Measurements from ENCODE around the gene HOXA6. TPM values are rescaled to one million over a fixed set of nuclear protein-coding genes. Genes with fewer than 3 reads are reported as not detected.

Gene HOXA6
- total RNA-seq, 1 experiment from 2014 or later = 0.65 TPM

DNA sequence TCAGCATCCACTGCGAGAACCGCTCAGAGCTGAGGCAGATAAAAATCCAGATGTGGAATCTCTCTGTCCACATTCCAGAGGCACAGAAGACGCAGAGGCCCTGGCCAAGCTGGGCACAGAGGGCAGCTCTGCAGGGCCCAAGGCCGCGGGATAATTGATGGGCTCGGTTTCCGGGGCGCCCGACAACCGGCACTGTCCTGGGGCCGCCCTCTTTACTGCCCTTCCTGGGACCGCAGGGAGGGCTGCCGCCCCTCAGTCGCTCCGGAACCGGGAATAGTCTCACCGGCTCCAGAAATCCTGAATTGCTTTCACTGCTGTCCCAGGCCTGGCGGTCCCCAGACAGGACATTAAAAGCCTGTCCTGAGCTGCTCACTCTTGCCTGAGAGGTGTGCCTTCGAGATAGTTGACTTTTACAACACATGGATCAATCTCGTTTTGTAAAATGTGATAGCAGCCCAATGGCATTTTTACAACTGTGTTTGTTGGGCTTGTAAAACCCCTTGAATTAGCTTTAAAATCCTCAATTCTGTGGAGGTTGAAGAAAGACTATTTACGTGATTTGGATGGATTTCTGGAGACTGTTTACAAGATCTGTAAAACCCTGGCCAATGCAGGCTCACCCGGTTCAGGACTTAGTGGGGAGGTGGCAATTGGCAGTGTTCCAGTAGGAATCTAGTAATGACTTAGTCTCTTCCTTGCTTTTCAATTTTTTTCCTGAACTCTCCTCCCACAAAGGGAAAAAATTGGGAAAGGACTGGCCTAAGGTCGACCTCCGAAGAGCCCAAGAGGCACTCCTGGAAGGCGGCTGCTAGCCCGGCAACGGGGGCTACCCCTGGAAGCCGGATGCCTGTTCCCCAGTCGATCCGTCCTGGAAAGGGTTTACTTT is 1.4 kb upstream of the HOXA6 start:
- H3K79me2 ChIP-seq (ENCODE audit: low read depth) = no peaks in the 10 kb centered on the region
- no peaks in the 10 kb centered on the region for H3K27me3 ChIP-seq (ENCODE audit: insufficient read depth, low read depth)
- H4K20me1 ChIP-seq (ENCODE audit: insufficient read depth) = no peaks in the 10 kb centered on the region
- H3K9me2 ChIP-seq (ENCODE audit: insufficient read depth) = no peaks in the 10 kb centered on the region
- no peaks in the 10 kb centered on the region for H3K9me3 ChIP-seq (ENCODE audit: insufficient read depth, low read depth)
- peak overlapping the region; percentile 45; the same call in 1 of the 2 replicates for H3K4me3 ChIP-seq
- H3K4me1 ChIP-seq (replicated peaks; ENCODE audit: insufficient read depth) = 0 out of 2 replicates have a peak, but pooled peaks cover 11% of the 10 kb centered on the region
- H3F3A ChIP-seq (ENCODE audit: insufficient read depth, low read depth) = 0 out of 2 replicates have a peak, but pooled peaks cover 4% of the 10 kb centered on the region
- no peak overlapping the region for H3K27ac ChIP-seq
- no peaks in the 10 kb centered on the region for H3K36me3 ChIP-seq (ENCODE audit: low read depth)
- CTCF ChIA-PET = no interaction called here
- no peak overlapping the region for H2AFZ ChIP-seq
- intact Hi-C loops (cut with micrococcal nuclease; ENCODE audit: unreplicated experiment) = no loop called here
- TF ChIP-seq, protein P1, sequence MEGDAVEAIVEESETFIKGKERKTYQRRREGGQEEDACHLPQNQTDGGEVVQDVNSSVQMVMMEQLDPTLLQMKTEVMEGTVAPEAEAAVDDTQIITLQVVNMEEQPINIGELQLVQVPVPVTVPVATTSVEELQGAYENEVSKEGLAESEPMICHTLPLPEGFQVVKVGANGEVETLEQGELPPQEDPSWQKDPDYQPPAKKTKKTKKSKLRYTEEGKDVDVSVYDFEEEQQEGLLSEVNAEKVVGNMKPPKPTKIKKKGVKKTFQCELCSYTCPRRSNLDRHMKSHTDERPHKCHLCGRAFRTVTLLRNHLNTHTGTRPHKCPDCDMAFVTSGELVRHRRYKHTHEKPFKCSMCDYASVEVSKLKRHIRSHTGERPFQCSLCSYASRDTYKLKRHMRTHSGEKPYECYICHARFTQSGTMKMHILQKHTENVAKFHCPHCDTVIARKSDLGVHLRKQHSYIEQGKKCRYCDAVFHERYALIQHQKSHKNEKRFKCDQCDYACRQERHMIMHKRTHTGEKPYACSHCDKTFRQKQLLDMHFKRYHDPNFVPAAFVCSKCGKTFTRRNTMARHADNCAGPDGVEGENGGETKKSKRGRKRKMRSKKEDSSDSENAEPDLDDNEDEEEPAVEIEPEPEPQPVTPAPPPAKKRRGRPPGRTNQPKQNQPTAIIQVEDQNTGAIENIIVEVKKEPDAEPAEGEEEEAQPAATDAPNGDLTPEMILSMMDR (conservative IDR thresholded peaks at IDR 0.05) = no peak
- no peak for TF ChIP-seq EZH2 (IDR thresholded peaks at IDR 0.05; ENCODE audit: low read depth)
- no TSS peak for BruUV-seq (replicated peaks)
- DNase-seq = no peak
- H3K4me2 ChIP-seq = peak overlapping the region; percentile 70
- POLR2A ChIA-PET (ENCODE audit: unreplicated experiment) = interaction anchor here (0.6 kb wide), 1 partner anchor 561 kb away, joined by 3 read pairs; no protein-coding TSS in a partner anchor

DNA sequence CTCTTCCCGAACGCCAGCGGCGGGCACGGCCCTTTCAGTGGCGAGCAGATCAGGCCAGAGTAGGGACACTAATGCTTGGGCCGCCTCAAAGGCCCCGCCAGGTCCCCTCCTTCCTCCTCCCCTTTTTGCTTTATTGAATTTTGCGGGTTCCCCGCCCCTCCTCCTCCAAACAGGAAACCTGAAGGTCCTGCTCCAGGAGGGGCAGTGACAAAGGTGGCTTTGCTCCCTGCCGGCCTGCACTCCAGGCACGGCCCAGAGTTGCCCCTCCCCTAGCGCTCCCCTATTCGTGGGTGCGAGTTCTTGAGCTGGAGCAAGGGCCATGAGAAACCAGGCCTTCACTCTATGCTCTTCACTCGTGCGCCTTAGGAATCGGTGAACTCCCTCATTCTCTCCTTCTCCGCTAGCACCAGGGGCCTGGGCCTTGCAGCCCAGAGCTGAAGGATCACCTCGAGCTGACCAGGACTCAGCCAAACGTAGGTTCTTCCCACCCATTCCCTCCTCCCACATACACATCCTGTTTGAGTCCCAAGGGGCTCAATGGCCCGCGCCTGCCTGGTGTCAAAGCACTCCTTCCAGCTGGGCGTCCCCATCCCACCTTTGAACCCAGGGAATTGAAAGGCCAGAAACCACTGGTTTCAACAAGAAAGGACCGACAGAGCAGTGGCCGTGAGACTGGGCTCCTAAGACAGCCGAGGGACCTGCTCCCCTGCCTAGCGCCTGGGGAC is 619 bp upstream of the HOXA6 start:
- Histone ChIP-seq H3K79me2 (ENCODE audit: low read depth) (no peaks in the 10 kb centered on the region), H2AFZ (peak overlapping the region; percentile 73), H3K9me3 (ENCODE audit: insufficient read depth, low read depth) (no peaks in the 10 kb centered on the region), H3F3A (ENCODE audit: insufficient read depth, low read depth) (0 out of 2 replicates have a peak, but pooled peaks cover 4% of the 10 kb centered on the region), H4K20me1 (ENCODE audit: insufficient read depth) (no peaks in the 10 kb centered on the region), H3K36me3 (ENCODE audit: low read depth) (no peaks in the 10 kb centered on the region), H3K4me2 (peak overlapping the region; percentile 55), H3K9me2 (ENCODE audit: insufficient read depth) (no peaks in the 10 kb centered on the region), H3K4me3 (peak overlapping the region; percentile 35; the same call in 1 of the 2 replicates), H3K27me3 (ENCODE audit: insufficient read depth, low read depth) (no peaks in the 10 kb centered on the region), H3K4me1 (replicated peaks; ENCODE audit: insufficient read depth) (0 out of 2 replicates have a peak, but pooled peaks cover 11% of the 10 kb centered on the region), H3K27ac (no peak overlapping the region)
- BruUV-seq (replicated peaks) = no TSS peak
- intact Hi-C loops (cut with micrococcal nuclease; ENCODE audit: unreplicated experiment) = no loop called here
- TF ChIP-seq, protein P1 (conservative IDR thresholded peaks at IDR 0.05) = no peak
- no peak for TF ChIP-seq EZH2 (IDR thresholded peaks at IDR 0.05; ENCODE audit: low read depth)
- ChIA-PET POLR2A (ENCODE audit: unreplicated experiment) (interaction anchor here (0.6 kb wide), 1 partner anchor 562 kb away, joined by 3 read pairs; no protein-coding TSS in a partner anchor), CTCF (no interaction called here)
- peak in 1 of 2 experiments; percentile 41 for DNase-seq

DNA sequence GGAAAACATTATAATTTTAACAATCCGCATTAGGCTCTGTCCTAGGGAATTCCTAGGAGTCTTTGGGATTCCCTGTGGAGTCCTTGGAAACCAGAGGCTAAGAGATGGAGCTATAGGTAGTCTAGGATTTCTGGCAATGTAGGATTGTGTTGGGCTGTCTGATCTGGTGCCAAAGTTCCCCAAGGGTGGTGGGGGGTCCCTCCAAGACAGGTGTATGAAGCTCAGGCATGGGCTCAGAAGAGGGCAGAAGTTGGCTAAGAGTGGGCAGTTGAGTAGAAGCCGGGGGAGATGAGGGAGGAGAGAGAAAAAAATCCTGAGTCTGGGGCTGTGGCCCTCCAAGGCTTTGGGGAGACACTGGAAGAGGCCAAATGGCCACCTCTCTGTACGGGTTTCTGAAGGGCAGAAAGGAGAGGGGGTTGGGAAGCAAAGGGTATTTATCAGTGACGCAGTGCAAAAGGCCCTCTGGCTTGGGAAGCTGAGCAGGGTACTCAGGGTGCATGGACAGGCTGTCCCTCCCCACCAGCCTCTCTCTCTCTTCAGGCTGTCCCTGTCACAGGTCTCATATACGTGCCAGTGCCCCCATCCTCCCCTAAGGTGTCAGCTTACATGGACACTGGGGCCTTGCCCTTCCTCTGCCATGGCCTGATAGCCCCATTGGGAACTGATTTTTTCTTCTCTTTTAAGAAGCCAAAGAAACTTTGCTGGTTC is 929 bp downstream of the HOXA6 start:
- Histone ChIP-seq H3K27me3 (ENCODE audit: insufficient read depth, low read depth) (no peaks in the 10 kb centered on the region), H2AFZ (no peak overlapping the region), H3K9me3 (ENCODE audit: insufficient read depth, low read depth) (no peaks in the 10 kb centered on the region), H3K4me1 (replicated peaks; ENCODE audit: insufficient read depth) (0 out of 2 replicates have a peak, but pooled peaks cover 11% of the 10 kb centered on the region), H3F3A (ENCODE audit: insufficient read depth, low read depth) (0 out of 2 replicates have a peak, but pooled peaks cover 4% of the 10 kb centered on the region), H3K9me2 (ENCODE audit: insufficient read depth) (no peaks in the 10 kb centered on the region), H3K36me3 (ENCODE audit: low read depth) (no peaks in the 10 kb centered on the region), H3K4me2 (no peak overlapping the region), H3K79me2 (ENCODE audit: low read depth) (no peaks in the 10 kb centered on the region), H3K4me3 (no peak overlapping the region), H3K27ac (no peak overlapping the region), H4K20me1 (ENCODE audit: insufficient read depth) (no peaks in the 10 kb centered on the region)
- POLR2A ChIA-PET (ENCODE audit: unreplicated experiment) = no interaction called here
- no TSS peak for BruUV-seq (replicated peaks)
- no peak for DNase-seq
- CTCF ChIA-PET = no interaction called here
- no peak for TF ChIP-seq EZH2 (IDR thresholded peaks at IDR 0.05; ENCODE audit: low read depth)
- TF ChIP-seq, protein P1 (conservative IDR thresholded peaks at IDR 0.05) = no peak
- intact Hi-C loops (cut with micrococcal nuclease; ENCODE audit: unreplicated experiment) = no loop called here
